GM12891 (cell line): ENCODE results near the gene TASP1.

Source experiments
- POLR2A ChIP-seq: IDR thresholded peaks from 2 replicates; pipeline ENCODE4 v1.6.1; 2011; ENCODE audit warnings: low read depth, low read length, control low read depth
- POLR2AphosphoS5 ChIP-seq: IDR thresholded peaks from 2 replicates; pipeline ENCODE4 v1.6.1; 2011; ENCODE audit warnings: low read depth, low read length, control low read depth
- POU2F2 ChIP-seq: IDR thresholded peaks from 2 replicates; pipeline ENCODE4 v1.6.1; 2011; ENCODE audit warnings: low read depth, mild to moderate bottlenecking, control low read depth, low read length, moderate library complexity

GRCh38 chr20:13671512-13671911, 32.8 kb upstream of the TASP1 start:
- TF ChIP-seq POLR2A (no peak), POLR2AphosphoS5 (no peak), POU2F2 (no peak)
